WTC11 (cell line): ENCODE data around the gene UTF1. TPM values are rescaled to one million over a fixed set of nuclear protein-coding genes. Genes with fewer than 3 reads are reported as not detected.
A peak's percentile ranks its signal among the peaks of the same experiment; 100 is the strongest.

Experiments
- AFF4 ChIP-seq: sonication (generic); formaldehyde crosslinking; IDR thresholded peaks from 2 replicates; pipeline ENCODE4 v1.8.1; 2023; ENCODE audit warnings: mild to moderate bottlenecking, missing genetic modification reagents, borderline replicate concordance
- ARID4B ChIP-seq: sonication (generic); formaldehyde crosslinking; IDR thresholded peaks from 2 replicates; pipeline ENCODE4 v1.8.0; 2023; ENCODE audit warnings: missing genetic modification reagents, mild to moderate bottlenecking, borderline replicate concordance
- CREB1 ChIP-seq: sonication (generic); formaldehyde crosslinking; IDR thresholded peaks from 2 replicates; pipeline ENCODE4 v1.8.0; 2023; ENCODE audit warnings: mild to moderate bottlenecking, missing genetic modification reagents
- E2F4 ChIP-seq: sonication (generic); formaldehyde crosslinking; IDR thresholded peaks from 2 replicates; pipeline ENCODE4 v1.8.1; 2022; ENCODE audit warnings: low read depth, mild to moderate bottlenecking, moderate library complexity, missing genetic modification reagents, borderline replicate concordance
- E2F5 ChIP-seq: sonication (generic); formaldehyde crosslinking; IDR thresholded peaks from 2 replicates; pipeline ENCODE4 v1.8.1; 2022; ENCODE audit warnings: mild to moderate bottlenecking, moderate library complexity, missing genetic modification reagents
- ETV6 ChIP-seq: sonication (generic); formaldehyde crosslinking; IDR thresholded peaks from 2 replicates; pipeline ENCODE4 v1.8.1; 2022; ENCODE audit warnings: mild to moderate bottlenecking, missing genetic modification reagents
- FOXP1 ChIP-seq: sonication (generic); formaldehyde crosslinking; IDR thresholded peaks from 2 replicates; pipeline ENCODE4 v1.8.0; 2022; ENCODE audit warnings: missing genetic modification reagents, mild to moderate bottlenecking, moderate library complexity, borderline replicate concordance
- FOXP4 ChIP-seq: sonication (generic); formaldehyde crosslinking; IDR thresholded peaks from 2 replicates; pipeline ENCODE4 v1.8.0; 2022; ENCODE audit warnings: mild to moderate bottlenecking, missing genetic modification reagents
- MAX ChIP-seq: sonication (generic); formaldehyde crosslinking; IDR thresholded peaks from 2 replicates; pipeline ENCODE4 v1.8.0; 2022; ENCODE audit warnings: mild to moderate bottlenecking, missing genetic modification reagents
- MYBL2 ChIP-seq: sonication (generic); formaldehyde crosslinking; IDR thresholded peaks from 2 replicates; pipeline ENCODE4 v1.8.1; 2023; ENCODE audit warnings: mild to moderate bottlenecking, moderate library complexity, missing genetic modification reagents
- NFE2L1 ChIP-seq: sonication (generic); formaldehyde crosslinking; IDR thresholded peaks from 2 replicates; pipeline ENCODE4 v1.8.1; 2023; ENCODE audit warnings: missing genetic modification reagents
- NR2C2 ChIP-seq: sonication (generic); formaldehyde crosslinking; IDR thresholded peaks from 2 replicates; pipeline ENCODE4 v1.8.0; 2022; ENCODE audit warnings: mild to moderate bottlenecking, missing genetic modification reagents
- PREB ChIP-seq: sonication (generic); formaldehyde crosslinking; IDR thresholded peaks from 2 replicates; pipeline ENCODE4 v1.8.1; 2022; ENCODE audit warnings: mild to moderate bottlenecking, missing genetic modification reagents, moderate library complexity, borderline replicate concordance
- PRRX2 ChIP-seq: fragments of 250-450 bp; sonication (Bioruptor Pico); IDR thresholded peaks from 2 replicates; pipeline ENCODE4 v1.8.0; 2021; ENCODE audit warnings: mild to moderate bottlenecking
- SMAD3 ChIP-seq: sonication (generic); formaldehyde crosslinking; IDR thresholded peaks from 2 replicates; pipeline ENCODE4 v1.8.0; 2022; ENCODE audit warnings: missing genetic modification reagents, mild to moderate bottlenecking, borderline replicate concordance
- SP1 ChIP-seq: sonication (generic); formaldehyde crosslinking; conservative IDR thresholded peaks from 2 replicates; pipeline ENCODE4 v1.8.1; 2022; ENCODE audit warnings: missing genetic modification reagents
- TCF7 ChIP-seq: sonication (generic); formaldehyde crosslinking; IDR thresholded peaks from 2 replicates; pipeline ENCODE4 v1.8.0; 2022; ENCODE audit warnings: mild to moderate bottlenecking, low read depth, missing genetic modification reagents, moderate library complexity
- TEAD1 ChIP-seq: sonication (generic); formaldehyde crosslinking; IDR thresholded peaks from 2 replicates; pipeline ENCODE4 v1.8.0; 2022; ENCODE audit warnings: mild to moderate bottlenecking, missing genetic modification reagents
- TEAD4 ChIP-seq: sonication (generic); formaldehyde crosslinking; IDR thresholded peaks from 2 replicates; pipeline ENCODE4 v1.8.0; 2022; ENCODE audit warnings: mild to moderate bottlenecking, missing genetic modification reagents
- TP53 ChIP-seq: sonication (generic); formaldehyde crosslinking; IDR thresholded peaks from 2 replicates; pipeline ENCODE4 v1.8.1; 2023; ENCODE audit warnings: mild to moderate bottlenecking, missing genetic modification reagents
- ZNF281 ChIP-seq: sonication (generic); formaldehyde crosslinking; IDR thresholded peaks from 2 replicates; pipeline ENCODE4 v1.8.0; 2023; ENCODE audit warnings: mild to moderate bottlenecking, missing genetic modification reagents
- total RNA-seq: library from RNA; stranded (reverse); gene quantifications from 3 replicates; pipeline ENCODE4 v1.2.3, GENCODE V29; 2021

UTF1 gene
- total RNA-seq, 1 experiment from 2014 or later: 196 TPM

- TF ChIP-seq E2F4 (CRISPR knock-in tag) (no peak), SMAD3 (CRISPR knock-in tag) (peak; percentile 27; the same call in 1 of the 2 replicates), SP1 (0 out of 2 replicates have a peak, but pooled peaks have one; percentile 26), FOXP4 (CRISPR knock-in tag) (0 out of 2 replicates have a peak, but pooled peaks have one; percentile 7), MAX (CRISPR knock-in tag) (peak; percentile 74; the same call in 1 of the 2 replicates), E2F5 (CRISPR knock-in tag) (peak; percentile 14; the same call in 1 of the 2 replicates), NR2C2 (CRISPR knock-in tag) (no peak), CREB1 (CRISPR knock-in tag) (no peak), ETV6 (CRISPR knock-in tag) (0 out of 2 replicates have a peak, but pooled peaks have one; percentile 38), TEAD1 (CRISPR knock-in tag) (peak; percentile 21; the same call in 1 of the 2 replicates), TP53 (CRISPR knock-in tag) (no peak), PRRX2 (CRISPR knock-in tag) (no peak), ARID4B (CRISPR knock-in tag) (0 out of 2 replicates have a peak, but pooled peaks have one; percentile 39), FOXP1 (peak; percentile 81; the same call in 1 of the 2 replicates), MYBL2 (peak; percentile 68; the same call in 1 of the 2 replicates), TCF7 (CRISPR knock-in tag) (no peak), PREB (CRISPR knock-in tag) (no peak), NFE2L1 (peak; percentile 84), AFF4 (CRISPR knock-in tag) (no peak), TEAD4 (CRISPR knock-in tag) (no peak), ZNF281 (no peak)
Measured at GRCh38 chr10:133229265-133230043, 563 bp upstream of the UTF1 start (continued).
